K562 (cell line): ENCODE measurements around the gene JPT1. TPM values are rescaled to one million over a fixed set of nuclear protein-coding genes. Genes with fewer than 3 reads are reported as not detected.

Experiments
- BCOR ChIP-seq: fragments of 450-650 bp; IDR thresholded peaks from 2 replicates; pipeline ENCODE4 v1.6.1; 2016
- ELF4 ChIP-seq: fragments of 450-650 bp; formaldehyde crosslinking; IDR thresholded peaks from 2 replicates; pipeline ENCODE4 v1.4.0; 2022; ENCODE audit warnings: missing genetic modification characterization
- MXI1 ChIP-seq: IDR thresholded peaks from 2 replicates; pipeline ENCODE4 v1.6.1; 2011; ENCODE audit warnings: low read depth, mild to moderate bottlenecking, improper control_type of control experiment, low read length
- NBN ChIP-seq: fragments of 450-650 bp; IDR thresholded peaks from 2 replicates; pipeline ENCODE4 v1.6.1; 2016; ENCODE audit warnings: low read depth, mild to moderate bottlenecking
- PHB2 ChIP-seq: fragments of 450-650 bp; IDR thresholded peaks from 2 replicates; pipeline ENCODE4 v1.6.1; 2017; ENCODE audit warnings: low read depth
- POU5F1 ChIP-seq: fragments of 150-350 bp; IDR thresholded peaks from 2 replicates; pipeline ENCODE4 v1.6.1; 2014; ENCODE audit warnings: borderline replicate concordance, low read length, low read depth, mild to moderate bottlenecking; ENCODE audit not compliant: partially characterized antibody
- RUNX1 ChIP-seq: sonication (generic); IDR thresholded peaks from 2 replicates; pipeline ENCODE4 v1.6.1; 2016; ENCODE audit warnings: antibody characterized with exemption, low read depth
- SP1 ChIP-seq: sonication (generic); formaldehyde crosslinking; IDR thresholded peaks from 2 replicates; pipeline ENCODE4 v1.8.1; 2022; ENCODE audit warnings: mild to moderate bottlenecking, missing genetic modification reagents
- USF1 ChIP-seq: sonication (generic); formaldehyde crosslinking; IDR thresholded peaks from 2 replicates; pipeline ENCODE4 v1.9.0; 2022; ENCODE audit warnings: mild to moderate bottlenecking, missing genetic modification reagents
- YY1 ChIP-seq, 3 experiments: IDR thresholded peaks; 2 replicates each; pipeline ENCODE4 v1.6.1; 2011; ENCODE audit warnings: low read length in 2 of 3, mild to moderate bottlenecking in 2 of 3, moderate library complexity in 2 of 3, borderline replicate concordance in 1 of 3, control low read depth in 1 of 3, low read depth in 1 of 3; ENCODE audit not compliant: insufficient read depth in 3 of 3, insufficient replicate concordance in 2 of 3, control insufficient read depth in 1 of 3, insufficient read length in 1 of 3; ENCODE audit errors: extremely low read depth in 1 of 3
- ZNF124 ChIP-seq: sonication (generic); formaldehyde crosslinking; IDR thresholded peaks from 2 replicates; pipeline ENCODE4 v1.8.1; 2022; ENCODE audit warnings: missing genetic modification reagents
- ZNF408 ChIP-seq: fragments of 250-450 bp; sonication (Bioruptor Pico); IDR thresholded peaks from 2 replicates; pipeline ENCODE4 v1.4.0; 2020; ENCODE audit warnings: low read depth, mild to moderate bottlenecking, moderate library complexity
- ZNF77 ChIP-seq: fragments of 250-450 bp; sonication (Bioruptor Pico); IDR thresholded peaks from 2 replicates; pipeline ENCODE4 v1.5.0; 2020
- polyA plus RNA-seq, 8 experiments: library from polyadenylated mRNA; depleted of rRNA in 4 of 8; stranded (reverse) in 5 of 8; unstranded in 3 of 8; fragments of >200 nt; fragmentation: Nextera tagmentation in 2 of 8; fragmentation: Illumina TruSeq in 1 of 8; extraction: Ambion mirVana in 2 of 8; extraction: Trizol in 1 of 8; gene quantifications; 2 replicates each; pipeline versions ENCODE4 v1.2.1 to v1.2.3, GENCODE V29; 2011 to 2014; ENCODE audit warnings: inconsistent platforms in 1 of 8, missing spikeins in 1 of 8
- total RNA-seq, 7 experiments: library from RNA; depleted of rRNA in 6 of 7; stranded (reverse); fragments of >200 nt in 6 of 7; fragmentation: Illumina TruSeq in 2 of 7; extraction: Trizol in 2 of 7; gene quantifications; 2 replicates each; pipeline versions ENCODE4 v1.2.1 to v1.2.3, GENCODE V29; 2011 to 2021; ENCODE audit warnings: low replicate concordance in 1 of 7
- TF ChIP-seq, protein P1 (sequence below): sonication (generic); formaldehyde crosslinking; IDR thresholded peaks from 2 replicates; pipeline ENCODE4 v1.8.0; 2023; ENCODE audit warnings: mild to moderate bottlenecking, missing genetic modification reagents
- TF ChIP-seq, protein P2 (sequence below): fragments of 450-650 bp; formaldehyde crosslinking; IDR thresholded peaks from 2 replicates; pipeline ENCODE4 v1.4.0; 2022; ENCODE audit warnings: missing genetic modification characterization
- TF ChIP-seq, protein P3 (sequence below): sonication (generic); formaldehyde crosslinking; IDR thresholded peaks from 2 replicates; pipeline ENCODE4 v1.8.1; 2023; ENCODE audit warnings: mild to moderate bottlenecking, missing genetic modification reagents
- TF ChIP-seq, protein P4 (sequence below): fragments of 250-450 bp; sonication (Bioruptor Pico); IDR thresholded peaks from 2 replicates; pipeline ENCODE4 v1.4.0; 2020; ENCODE audit warnings: mild to moderate bottlenecking

The JPT1 gene
- total and polyA plus RNA-seq, 9 of the 15 experiments (the other 6 are each of a cell fraction or from before 2014, with no cell fraction given) = 56.7 to 292 (median 144) TPM

DNA sequence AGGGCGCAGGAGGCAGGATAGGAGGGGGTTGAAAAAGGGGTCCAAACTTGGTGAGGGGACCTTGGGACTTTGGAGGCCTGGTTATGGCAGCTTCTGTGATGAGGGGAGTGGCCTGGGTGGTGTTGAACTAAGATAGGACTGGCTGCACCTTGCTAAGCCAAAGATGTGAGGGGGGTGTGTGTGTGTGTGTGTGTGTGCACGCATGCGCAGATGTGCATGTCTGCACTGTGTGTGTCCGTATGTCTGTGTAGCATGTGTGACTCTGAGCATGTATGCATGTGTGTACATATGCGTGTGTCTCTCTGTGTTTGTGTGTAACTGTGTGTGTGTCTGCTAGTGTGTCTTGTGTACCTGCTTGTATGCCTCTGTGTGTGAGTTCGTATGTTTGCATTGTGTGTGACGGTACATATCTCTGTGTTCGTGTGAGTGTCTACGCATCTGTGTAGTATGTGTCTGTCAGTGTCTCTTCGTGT is 62.4 kb downstream of the JPT1 start (continued):
- TF ChIP-seq BCOR (0 out of 2 replicates have a peak, but pooled peaks have one; percentile 22), USF1 (CRISPR knock-in tag) (peak; percentile 43; the same call in 1 of the 2 replicates), NBN (0 out of 2 replicates have a peak, but pooled peaks have one; percentile 44), YY1 (IDR thresholded peaks at IDR 0.05; ENCODE audit: borderline replicate concordance in 1 of 3, control insufficient read depth in 1 of 3, extremely low read depth in 1 of 3, insufficient read depth in 3 of 3, insufficient read length in 1 of 3, insufficient replicate concordance in 2 of 3, low read depth in 1 of 3, low read length in 2 of 3) (no peak), ZNF124 (CRISPR knock-in tag) (no peak), SP1 (CRISPR knock-in tag) (0 out of 2 replicates have a peak, but pooled peaks have one; percentile 16), RUNX1 (no peak), MXI1 (no peak), ZNF408 (no peak), ZNF77 (CRISPR knock-in tag) (no peak), PHB2 (0 out of 2 replicates have a peak, but pooled peaks have one; percentile 34), ELF4 (CRISPR knock-in tag) (peak; percentile 50; the same call in 1 of the 2 replicates), POU5F1 (no peak)
- TF ChIP-seq, protein P1, sequence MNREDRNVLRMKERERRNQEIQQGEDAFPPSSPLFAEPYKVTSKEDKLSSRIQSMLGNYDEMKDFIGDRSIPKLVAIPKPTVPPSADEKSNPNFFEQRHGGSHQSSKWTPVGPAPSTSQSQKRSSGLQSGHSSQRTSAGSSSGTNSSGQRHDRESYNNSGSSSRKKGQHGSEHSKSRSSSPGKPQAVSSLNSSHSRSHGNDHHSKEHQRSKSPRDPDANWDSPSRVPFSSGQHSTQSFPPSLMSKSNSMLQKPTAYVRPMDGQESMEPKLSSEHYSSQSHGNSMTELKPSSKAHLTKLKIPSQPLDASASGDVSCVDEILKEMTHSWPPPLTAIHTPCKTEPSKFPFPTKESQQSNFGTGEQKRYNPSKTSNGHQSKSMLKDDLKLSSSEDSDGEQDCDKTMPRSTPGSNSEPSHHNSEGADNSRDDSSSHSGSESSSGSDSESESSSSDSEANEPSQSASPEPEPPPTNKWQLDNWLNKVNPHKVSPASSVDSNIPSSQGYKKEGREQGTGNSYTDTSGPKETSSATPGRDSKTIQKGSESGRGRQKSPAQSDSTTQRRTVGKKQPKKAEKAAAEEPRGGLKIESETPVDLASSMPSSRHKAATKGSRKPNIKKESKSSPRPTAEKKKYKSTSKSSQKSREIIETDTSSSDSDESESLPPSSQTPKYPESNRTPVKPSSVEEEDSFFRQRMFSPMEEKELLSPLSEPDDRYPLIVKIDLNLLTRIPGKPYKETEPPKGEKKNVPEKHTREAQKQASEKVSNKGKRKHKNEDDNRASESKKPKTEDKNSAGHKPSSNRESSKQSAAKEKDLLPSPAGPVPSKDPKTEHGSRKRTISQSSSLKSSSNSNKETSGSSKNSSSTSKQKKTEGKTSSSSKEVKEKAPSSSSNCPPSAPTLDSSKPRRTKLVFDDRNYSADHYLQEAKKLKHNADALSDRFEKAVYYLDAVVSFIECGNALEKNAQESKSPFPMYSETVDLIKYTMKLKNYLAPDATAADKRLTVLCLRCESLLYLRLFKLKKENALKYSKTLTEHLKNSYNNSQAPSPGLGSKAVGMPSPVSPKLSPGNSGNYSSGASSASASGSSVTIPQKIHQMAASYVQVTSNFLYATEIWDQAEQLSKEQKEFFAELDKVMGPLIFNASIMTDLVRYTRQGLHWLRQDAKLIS = no peak
- TF ChIP-seq, protein P2, sequence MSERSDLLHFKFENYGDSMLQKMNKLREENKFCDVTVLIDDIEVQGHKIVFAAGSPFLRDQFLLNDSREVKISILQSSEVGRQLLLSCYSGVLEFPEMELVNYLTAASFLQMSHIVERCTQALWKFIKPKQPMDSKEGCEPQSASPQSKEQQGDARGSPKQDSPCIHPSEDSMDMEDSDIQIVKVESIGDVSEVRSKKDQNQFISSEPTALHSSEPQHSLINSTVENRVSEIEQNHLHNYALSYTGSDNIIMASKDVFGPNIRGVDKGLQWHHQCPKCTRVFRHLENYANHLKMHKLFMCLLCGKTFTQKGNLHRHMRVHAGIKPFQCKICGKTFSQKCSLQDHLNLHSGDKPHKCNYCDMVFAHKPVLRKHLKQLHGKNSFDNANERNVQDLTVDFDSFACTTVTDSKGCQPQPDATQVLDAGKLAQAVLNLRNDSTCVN (CRISPR knock-in tag) = peak; percentile 90
- TF ChIP-seq, protein P3, sequence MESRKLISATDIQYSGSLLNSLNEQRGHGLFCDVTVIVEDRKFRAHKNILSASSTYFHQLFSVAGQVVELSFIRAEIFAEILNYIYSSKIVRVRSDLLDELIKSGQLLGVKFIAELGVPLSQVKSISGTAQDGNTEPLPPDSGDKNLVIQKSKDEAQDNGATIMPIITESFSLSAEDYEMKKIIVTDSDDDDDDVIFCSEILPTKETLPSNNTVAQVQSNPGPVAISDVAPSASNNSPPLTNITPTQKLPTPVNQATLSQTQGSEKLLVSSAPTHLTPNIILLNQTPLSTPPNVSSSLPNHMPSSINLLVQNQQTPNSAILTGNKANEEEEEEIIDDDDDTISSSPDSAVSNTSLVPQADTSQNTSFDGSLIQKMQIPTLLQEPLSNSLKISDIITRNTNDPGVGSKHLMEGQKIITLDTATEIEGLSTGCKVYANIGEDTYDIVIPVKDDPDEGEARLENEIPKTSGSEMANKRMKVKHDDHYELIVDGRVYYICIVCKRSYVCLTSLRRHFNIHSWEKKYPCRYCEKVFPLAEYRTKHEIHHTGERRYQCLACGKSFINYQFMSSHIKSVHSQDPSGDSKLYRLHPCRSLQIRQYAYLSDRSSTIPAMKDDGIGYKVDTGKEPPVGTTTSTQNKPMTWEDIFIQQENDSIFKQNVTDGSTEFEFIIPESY (CRISPR knock-in tag) = no peak
- TF ChIP-seq, protein P4, sequence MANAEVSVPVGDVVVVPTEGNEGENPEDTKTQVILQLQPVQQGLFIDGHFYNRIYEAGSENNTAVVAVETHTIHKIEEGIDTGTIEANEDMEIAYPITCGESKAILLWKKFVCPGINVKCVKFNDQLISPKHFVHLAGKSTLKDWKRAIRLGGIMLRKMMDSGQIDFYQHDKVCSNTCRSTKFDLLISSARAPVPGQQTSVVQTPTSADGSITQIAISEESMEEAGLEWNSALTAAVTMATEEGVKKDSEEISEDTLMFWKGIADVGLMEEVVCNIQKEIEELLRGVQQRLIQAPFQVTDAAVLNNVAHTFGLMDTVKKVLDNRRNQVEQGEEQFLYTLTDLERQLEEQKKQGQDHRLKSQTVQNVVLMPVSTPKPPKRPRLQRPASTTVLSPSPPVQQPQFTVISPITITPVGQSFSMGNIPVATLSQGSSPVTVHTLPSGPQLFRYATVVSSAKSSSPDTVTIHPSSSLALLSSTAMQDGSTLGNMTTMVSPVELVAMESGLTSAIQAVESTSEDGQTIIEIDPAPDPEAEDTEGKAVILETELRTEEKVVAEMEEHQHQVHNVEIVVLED (CRISPR knock-in tag) = no peak
